Fibroblast of lung (primary cell): ENCODE measurements around the gene RGS17. TPM values are rescaled to one million over a fixed set of nuclear protein-coding genes. Genes with fewer than 3 reads are reported as not detected.

Experiments used
- DNase-seq, 2 donors: peaks; one replicate each; pipeline versions ENCODE4 v3.0.0 to v3.0.0-alpha.2; 2010; ENCODE audit warnings: low read depth in 2 of 2
- H2AFZ ChIP-seq: 2 replicates; pipeline ENCODE4 v1.5.1; 2012; ENCODE audit warnings: low read length, control low read depth, inconsistent platforms
- H3K27ac ChIP-seq: 2 replicates; pipeline ENCODE4 v1.5.1; 2011; ENCODE audit warnings: low read length, control low read depth; ENCODE audit not compliant: insufficient read depth
- H3K27me3 ChIP-seq: 2 replicates; pipeline ENCODE4 v1.5.1; 2011; ENCODE audit warnings: mild to moderate bottlenecking, low read length; ENCODE audit not compliant: control insufficient read depth, insufficient read depth
- H3K36me3 ChIP-seq: 2 replicates; pipeline ENCODE4 v1.5.1; 2011; ENCODE audit warnings: low read length; ENCODE audit not compliant: control insufficient read depth, insufficient read depth
- H3K4me1 ChIP-seq: 2 replicates; pipeline ENCODE4 v1.5.1; 2011; ENCODE audit warnings: low read length; ENCODE audit not compliant: control insufficient read depth, insufficient read depth; ENCODE audit errors: extremely low read depth
- H3K4me2 ChIP-seq: 2 replicates; pipeline ENCODE4 v1.5.1; 2011; ENCODE audit warnings: low read length, control low read depth; ENCODE audit not compliant: insufficient read depth; ENCODE audit errors: extremely low read depth
- H3K4me3 ChIP-seq, 4 experiments: fragments of 200-600 bp in 1 of 4; sonication (generic) in 1 of 4; replicated peaks in 1 of 4; 2 replicates each; pipeline ENCODE4 v1.5.1; 2011 to 2016; ENCODE audit warnings: low read length in 4 of 4, low read depth in 3 of 4, mild to moderate bottlenecking in 3 of 4, control low read depth in 2 of 4, inconsistent platforms in 1 of 4, mixed read lengths in 1 of 4; ENCODE audit not compliant: insufficient read depth in 1 of 4; ENCODE audit errors: control extremely low read depth in 1 of 4
- H3K79me2 ChIP-seq: 2 replicates; pipeline ENCODE4 v1.5.1; 2012; ENCODE audit warnings: mild to moderate bottlenecking, low read length, inconsistent platforms; ENCODE audit not compliant: control insufficient read depth, insufficient read depth
- H3K9ac ChIP-seq: 2 replicates; pipeline ENCODE4 v1.5.1; 2011; ENCODE audit warnings: mild to moderate bottlenecking, low read length, control low read depth; ENCODE audit not compliant: insufficient read depth
- H3K9me3 ChIP-seq: 2 replicates; pipeline ENCODE4 v1.5.1; 2012; ENCODE audit warnings: low read depth, low read length; ENCODE audit not compliant: control insufficient read depth, insufficient read depth
- H4K20me1 ChIP-seq: 2 replicates; pipeline ENCODE4 v1.5.1; 2011; ENCODE audit warnings: low read length; ENCODE audit not compliant: control insufficient read depth, insufficient read depth; ENCODE audit errors: extremely low read depth
- EZH2 ChIP-seq: IDR thresholded peaks from 2 replicates; pipeline ENCODE4 v1.5.1; 2012; ENCODE audit warnings: low read length, control low read depth, mild to moderate bottlenecking; ENCODE audit errors: missing control alignments
- polyA plus RNA-seq, 2 donors: library from polyadenylated mRNA; depleted of rRNA in 1 of 2; stranded (reverse) in 1 of 2; unstranded in 1 of 2; fragments of >200 nt; gene quantifications; 2 replicates each; pipeline ENCODE4 v1.2.1, GENCODE V29; 2011 to 2012; ENCODE audit warnings: missing spikeins in 1 of 2
- total RNA-seq: library from RNA; depleted of rRNA; stranded (reverse); fragments of >200 nt; gene quantifications from 2 replicates; pipeline ENCODE4 v1.2.1, GENCODE V29; 2014
- TF ChIP-seq, protein P1 (sequence below), 2 donors: IDR thresholded peaks in 1 of 2; conservative IDR thresholded peaks in 1 of 2; 1 replicate in 1 of 2; 2 replicates in 1 of 2; pipeline ENCODE4 v1.5.1; 2011 to 2012; ENCODE audit warnings: low read length in 2 of 2, control low read depth in 1 of 2, inconsistent platforms in 1 of 2, low read depth in 1 of 2, mild to moderate bottlenecking in 1 of 2

Gene RGS17
- total and polyA plus RNA-seq, 2 donors (not counting 1 experiment from before 2014, with no cell fraction given) = 2.1 to 10.2 TPM

DNA sequence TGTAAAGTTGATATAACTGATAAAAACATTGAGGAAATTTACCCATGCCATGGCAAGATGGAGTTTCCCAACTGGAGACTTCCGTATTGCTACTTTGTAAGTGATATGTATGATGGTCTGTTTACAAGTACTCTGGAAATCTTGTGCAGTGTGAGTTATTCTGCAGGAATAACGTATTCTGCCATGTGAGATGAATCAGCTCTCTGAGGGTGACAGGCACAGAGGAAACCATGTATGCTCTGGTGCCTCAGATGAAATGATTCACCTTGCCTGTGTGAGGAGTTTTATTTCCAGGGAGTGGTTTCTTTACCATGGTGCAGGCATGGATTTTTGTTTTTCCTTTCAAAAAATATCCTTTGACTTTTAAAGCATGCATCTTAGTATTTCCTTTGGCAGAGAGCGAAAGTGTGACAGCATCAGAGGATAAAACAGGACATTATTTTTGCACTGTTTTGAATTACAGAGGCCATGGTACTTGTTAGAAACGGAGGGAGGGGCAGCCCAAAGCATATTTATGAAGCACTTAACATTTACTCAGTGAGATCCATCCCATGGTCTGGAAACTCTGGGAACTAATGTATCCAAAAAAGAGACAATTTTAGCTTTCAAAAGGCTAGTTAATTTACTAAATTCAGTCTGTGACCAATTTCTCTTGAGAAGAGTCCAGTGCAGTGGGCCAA lies 92.6 kb downstream of the RGS17 start:
- H2AFZ ChIP-seq = no peak overlapping the region
- no peaks in the 10 kb centered on the region for H3K27me3 ChIP-seq
- TF ChIP-seq EZH2 = no peak
- TF ChIP-seq, protein P1, sequence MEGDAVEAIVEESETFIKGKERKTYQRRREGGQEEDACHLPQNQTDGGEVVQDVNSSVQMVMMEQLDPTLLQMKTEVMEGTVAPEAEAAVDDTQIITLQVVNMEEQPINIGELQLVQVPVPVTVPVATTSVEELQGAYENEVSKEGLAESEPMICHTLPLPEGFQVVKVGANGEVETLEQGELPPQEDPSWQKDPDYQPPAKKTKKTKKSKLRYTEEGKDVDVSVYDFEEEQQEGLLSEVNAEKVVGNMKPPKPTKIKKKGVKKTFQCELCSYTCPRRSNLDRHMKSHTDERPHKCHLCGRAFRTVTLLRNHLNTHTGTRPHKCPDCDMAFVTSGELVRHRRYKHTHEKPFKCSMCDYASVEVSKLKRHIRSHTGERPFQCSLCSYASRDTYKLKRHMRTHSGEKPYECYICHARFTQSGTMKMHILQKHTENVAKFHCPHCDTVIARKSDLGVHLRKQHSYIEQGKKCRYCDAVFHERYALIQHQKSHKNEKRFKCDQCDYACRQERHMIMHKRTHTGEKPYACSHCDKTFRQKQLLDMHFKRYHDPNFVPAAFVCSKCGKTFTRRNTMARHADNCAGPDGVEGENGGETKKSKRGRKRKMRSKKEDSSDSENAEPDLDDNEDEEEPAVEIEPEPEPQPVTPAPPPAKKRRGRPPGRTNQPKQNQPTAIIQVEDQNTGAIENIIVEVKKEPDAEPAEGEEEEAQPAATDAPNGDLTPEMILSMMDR (conservative IDR thresholded peaks at IDR 0.05 in 1 of 2, IDR thresholded peaks at IDR 0.05 in 1 of 2; ENCODE audit: low read depth in 1 of 2, low read length in 2 of 2) = no peak
- H3K79me2 ChIP-seq = no peaks in the 10 kb centered on the region
- H3K4me2 ChIP-seq = no peak overlapping the region
- DNase-seq = peak; percentile 59 to 65
- H3K36me3 ChIP-seq = peaks cover 2% of the 10 kb centered on the region
- no peaks in the 10 kb centered on the region for H3K4me1 ChIP-seq
- no peaks in the 10 kb centered on the region for H3K9me3 ChIP-seq
- H3K4me3 ChIP-seq = no peak overlapping the region
- H3K9ac ChIP-seq = no peak overlapping the region
- H4K20me1 ChIP-seq = no peaks in the 10 kb centered on the region
- H3K27ac ChIP-seq = no peak overlapping the region

DNA sequence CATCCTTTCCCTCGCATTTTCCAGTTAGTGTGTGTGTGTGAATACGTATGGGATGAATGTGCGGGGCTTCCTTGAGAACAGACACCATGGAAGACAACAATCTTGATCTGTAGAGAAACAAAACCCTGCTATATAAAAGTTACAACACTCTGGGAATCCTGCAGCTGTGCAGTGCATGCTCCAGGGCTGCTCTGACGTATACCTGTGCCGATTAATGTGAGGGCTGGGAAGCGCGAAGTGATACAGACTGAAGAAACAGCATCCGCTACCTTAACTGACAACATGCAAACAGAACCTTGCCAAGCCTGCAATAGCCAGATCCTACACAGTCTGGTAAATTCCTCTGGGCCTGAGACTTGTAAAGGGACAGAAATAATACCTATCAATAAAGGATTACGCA lies 96.9 kb downstream of the RGS17 start:
- no peaks in the 10 kb centered on the region for H3K79me2 ChIP-seq
- no peak overlapping the region for H3K4me3 ChIP-seq
- no peak overlapping the region for H3K4me2 ChIP-seq
- TF ChIP-seq EZH2 = no peak
- TF ChIP-seq, protein P1 (conservative IDR thresholded peaks at IDR 0.05 in 1 of 2, IDR thresholded peaks at IDR 0.05 in 1 of 2; ENCODE audit: low read depth in 1 of 2, low read length in 2 of 2) = no peak
- H3K4me1 ChIP-seq = peaks cover 4% of the 10 kb centered on the region
- DNase-seq = no peak
- H3K9ac ChIP-seq = no peak overlapping the region
- H2AFZ ChIP-seq = no peak overlapping the region
- H3K9me3 ChIP-seq = no peaks in the 10 kb centered on the region
- no peak overlapping the region for H3K27ac ChIP-seq
- no peaks in the 10 kb centered on the region for H3K27me3 ChIP-seq
- no peaks in the 10 kb centered on the region for H4K20me1 ChIP-seq
- no peaks in the 10 kb centered on the region for H3K36me3 ChIP-seq

DNA sequence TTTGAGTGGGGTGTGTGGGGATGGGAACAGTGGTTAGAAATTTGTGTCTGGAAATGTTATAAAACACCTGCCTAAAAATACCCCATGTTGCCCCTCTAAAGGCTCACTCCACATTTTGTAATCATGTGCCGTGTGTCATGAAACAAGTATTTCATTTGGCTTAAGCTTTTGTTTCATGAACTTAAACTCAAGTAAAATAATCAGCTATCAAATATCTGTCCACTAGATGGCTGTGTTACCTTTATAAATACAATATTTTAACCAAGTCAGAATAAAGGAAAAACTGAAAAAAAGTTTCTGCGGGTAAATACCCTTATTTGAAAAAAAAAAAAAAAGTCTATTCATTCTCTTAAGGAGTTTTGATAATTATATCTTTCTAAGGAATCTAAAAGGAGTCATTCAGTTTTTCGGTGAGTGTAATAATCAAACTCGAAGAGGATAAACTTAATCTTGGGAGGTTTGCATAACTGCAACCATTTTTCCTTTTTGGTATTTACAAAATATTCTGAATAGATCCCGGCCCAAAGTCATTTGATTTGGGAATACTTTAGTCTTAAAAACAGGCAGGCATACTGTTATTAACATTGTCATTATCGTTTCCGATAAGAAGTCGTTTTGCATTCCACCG lies 98.7 kb downstream of the RGS17 start:
- no peak overlapping the region for H3K27ac ChIP-seq
- peak; percentile 67 to 90 for DNase-seq
- H3K4me2 ChIP-seq = no peak overlapping the region
- no peaks in the 10 kb centered on the region for H3K9me3 ChIP-seq
- TF ChIP-seq, protein P1 (conservative IDR thresholded peaks at IDR 0.05 in 1 of 2, IDR thresholded peaks at IDR 0.05 in 1 of 2; ENCODE audit: low read depth in 1 of 2, low read length in 2 of 2) = peak; percentile 4 to 27
- TF ChIP-seq EZH2 = no peak
- H2AFZ ChIP-seq = no peak overlapping the region
- H3K79me2 ChIP-seq = no peaks in the 10 kb centered on the region
- H3K4me3 ChIP-seq = no peak overlapping the region
- no peak overlapping the region for H3K9ac ChIP-seq
- peaks cover 4% of the 10 kb centered on the region for H3K4me1 ChIP-seq
- H3K36me3 ChIP-seq = no peaks in the 10 kb centered on the region
- no peaks in the 10 kb centered on the region for H4K20me1 ChIP-seq
- no peaks in the 10 kb centered on the region for H3K27me3 ChIP-seq
